ENCODE results near the gene FBXL2.
A peak's percentile ranks its signal among the peaks of the same experiment; 100 is the strongest.
"Not testable (repeated sequence)": the region's sequence is repeated elsewhere in the genome, so short reads cannot be mapped to it uniquely, and the experiment has no call there.

The FBXL2 gene

GRCh38 chr3:33315826-33316225, 38.6 kb downstream of the FBXL2 start:
- no peak for DNase-seq (ENCODE audit: low spot score)

GRCh38 chr3:33317963-33318709, 40.9 kb downstream of the FBXL2 start:
- DNase-seq (ENCODE audit: low spot score) = no peak

GRCh38 chr3:33318710-33319380, 41.6 kb downstream of the FBXL2 start:
- no peak for DNase-seq (ENCODE audit: low spot score)

GRCh38 chr3:33322412-33322811, 45.2 kb downstream of the FBXL2 start:
- no peak for DNase-seq (ENCODE audit: low spot score)

- DNase-seq (ENCODE audit: low spot score) = no peak
Measured at GRCh38 chr3:33331414-33331813, 54.2 kb downstream of the FBXL2 start.

GRCh38 chr3:33334364-33334763, 57.1 kb downstream of the FBXL2 start:
- no peak for DNase-seq (ENCODE audit: low spot score)

- DNase-seq (ENCODE audit: low spot score) = not testable (repeated sequence)
Measured at GRCh38 chr3:33338936-33339465, 61.8 kb downstream of the FBXL2 start.

- no peak for DNase-seq (ENCODE audit: low spot score)
Measured at GRCh38 chr3:33339758-33340157, 62.5 kb downstream of the FBXL2 start.

GRCh38 chr3:33355611-33356010, 78.4 kb downstream of the FBXL2 start:
- no peak for DNase-seq (ENCODE audit: low spot score)

GRCh38 chr3:33358172-33358781, 81.0 kb downstream of the FBXL2 start:
- no peak for DNase-seq (ENCODE audit: low spot score)

- DNase-seq (ENCODE audit: low spot score) = no peak
Measured at GRCh38 chr3:33360136-33360825, 83.0 kb downstream of the FBXL2 start.

GRCh38 chr3:33363113-33363800, 86.0 kb downstream of the FBXL2 start:
- no peak for DNase-seq (ENCODE audit: low spot score)

GRCh38 chr3:33364060-33364459, 86.8 kb downstream of the FBXL2 start:
- DNase-seq (ENCODE audit: low spot score) = no peak

- DNase-seq (ENCODE audit: low spot score) = no peak
Measured at GRCh38 chr3:33364531-33365128, 87.4 kb downstream of the FBXL2 start.

GRCh38 chr3:33372218-33373081, 95.2 kb downstream of the FBXL2 start:
- DNase-seq (ENCODE audit: low spot score) = peak; percentile 59

GRCh38 chr3:33373082-33373437, 95.8 kb downstream of the FBXL2 start:
- no peak for DNase-seq (ENCODE audit: low spot score)

- no peak for DNase-seq (ENCODE audit: low spot score)
Measured at GRCh38 chr3:33377489-33377888, 100.2 kb downstream of the FBXL2 start.

GRCh38 chr3:33377931-33378330, 100.7 kb downstream of the FBXL2 start:
- no peak for DNase-seq (ENCODE audit: low spot score)

GRCh38 chr3:33380653-33381052, 103.4 kb downstream of the FBXL2 start:
- no peak for DNase-seq (ENCODE audit: low spot score)

- DNase-seq (ENCODE audit: low spot score) = no peak
Measured at GRCh38 chr3:33383951-33384350, 106.7 kb downstream of the FBXL2 start.

All from globus pallidus (tissue), 1 donor.